ENCODE data around the gene BZW2.
"Not testable (repeated sequence)": the region's sequence is repeated elsewhere in the genome, so short reads cannot be mapped to it uniquely, and the experiment has no call there.

The BZW2 gene

GRCh38 chr7:16678645-16679566 is 32.9 kb downstream of the BZW2 start:
- not testable (repeated sequence) for H3K36me3 ChIP-seq (ENCODE audit: control insufficient read depth, insufficient read depth, low read length); H3K4ac ChIP-seq (ENCODE audit: low read depth, low read length); H4K5ac ChIP-seq (ENCODE audit: low read length); H2BK15ac ChIP-seq (replicated peaks; ENCODE audit: low read depth); H3K9ac ChIP-seq (ENCODE audit: low read length); H3K23ac ChIP-seq (ENCODE audit: low read length); H2BK5ac ChIP-seq (ENCODE audit: low read length); H3K79me1 ChIP-seq (ENCODE audit: low read length); H3K79me2 ChIP-seq (ENCODE audit: control insufficient read depth, insufficient read depth, low read length); H3K18ac ChIP-seq (ENCODE audit: low read length); H3K4me2 ChIP-seq (ENCODE audit: low read length); H4K8ac ChIP-seq (ENCODE audit: low read depth, low read length); H3K27ac ChIP-seq (ENCODE audit: low read depth, low read length); H3K27me3 ChIP-seq (ENCODE audit: insufficient read depth, low read length, poor library complexity); H3K4me1 ChIP-seq (ENCODE audit: control insufficient read depth, low read depth, low read length); H3K56ac ChIP-seq (ENCODE audit: low read length); H3K4me3 ChIP-seq (ENCODE audit: low read length); H2AK5ac ChIP-seq (ENCODE audit: low read length); H2BK120ac ChIP-seq (ENCODE audit: low read depth, low read length)
- DNase-seq: peak; percentile 38
- WGBS (ENCODE audit: extremely low coverage, insufficient coverage, low lambda C conversion rate): no CpG with 5 or more reads among the region's 14 CpGs

GRCh38 chr7:16684935-16685334 is 39.0 kb downstream of the BZW2 start:
- Histone ChIP-seq H3K79me1 (ENCODE audit: low read length) (no peaks in the 10 kb centered on the region), H3K18ac (ENCODE audit: low read length) (no peak overlapping the region), H3K4me3 (ENCODE audit: low read length) (no peak overlapping the region), H2BK120ac (ENCODE audit: low read depth, low read length) (no peak overlapping the region), H3K27me3 (ENCODE audit: insufficient read depth, low read length, poor library complexity) (no peaks in the 10 kb centered on the region), H2BK5ac (ENCODE audit: low read length) (no peak overlapping the region), H3K4me2 (ENCODE audit: low read length) (no peak overlapping the region), H3K56ac (ENCODE audit: low read length) (no peak overlapping the region), H4K5ac (ENCODE audit: low read length) (no peak overlapping the region), H3K27ac (ENCODE audit: low read depth, low read length) (no peak overlapping the region), H3K23ac (ENCODE audit: low read length) (no peak overlapping the region), H3K4me1 (ENCODE audit: control insufficient read depth, low read depth, low read length) (no peaks in the 10 kb centered on the region), H3K9ac (ENCODE audit: low read length) (no peak overlapping the region), H4K8ac (ENCODE audit: low read depth, low read length) (no peak overlapping the region), H3K4ac (ENCODE audit: low read depth, low read length) (no peak overlapping the region), H3K79me2 (ENCODE audit: control insufficient read depth, insufficient read depth, low read length) (no peaks in the 10 kb centered on the region), H2BK15ac (replicated peaks; ENCODE audit: low read depth) (no peak overlapping the region), H2AK5ac (ENCODE audit: low read length) (no peak overlapping the region), H3K36me3 (ENCODE audit: control insufficient read depth, insufficient read depth, low read length) (no peaks in the 10 kb centered on the region)
- WGBS (ENCODE audit: extremely low coverage, insufficient coverage, low lambda C conversion rate): no CpG with 5 or more reads among the region's 2 CpGs
- DNase-seq: no peak

GRCh38 chr7:16685535-16685934 is 39.6 kb downstream of the BZW2 start:
- no peaks in the 10 kb centered on the region for H3K27me3 ChIP-seq (ENCODE audit: insufficient read depth, low read length, poor library complexity)
- H4K8ac ChIP-seq (ENCODE audit: low read depth, low read length): no peak overlapping the region
- H2BK120ac ChIP-seq (ENCODE audit: low read depth, low read length): no peak overlapping the region
- no peaks in the 10 kb centered on the region for H3K79me2 ChIP-seq (ENCODE audit: control insufficient read depth, insufficient read depth, low read length)
- H3K9ac ChIP-seq (ENCODE audit: low read length): no peak overlapping the region
- H4K5ac ChIP-seq (ENCODE audit: low read length): no peak overlapping the region
- no peak overlapping the region for H2AK5ac ChIP-seq (ENCODE audit: low read length)
- no peak overlapping the region for H3K18ac ChIP-seq (ENCODE audit: low read length)
- no peaks in the 10 kb centered on the region for H3K79me1 ChIP-seq (ENCODE audit: low read length)
- no peak overlapping the region for H3K56ac ChIP-seq (ENCODE audit: low read length)
- H2BK15ac ChIP-seq (replicated peaks; ENCODE audit: low read depth): no peak overlapping the region
- H3K4me3 ChIP-seq (ENCODE audit: low read length): no peak overlapping the region
- H3K36me3 ChIP-seq (ENCODE audit: control insufficient read depth, insufficient read depth, low read length): no peaks in the 10 kb centered on the region
- H3K27ac ChIP-seq (ENCODE audit: low read depth, low read length): no peak overlapping the region
- H3K23ac ChIP-seq (ENCODE audit: low read length): no peak overlapping the region
- no peak overlapping the region for H2BK5ac ChIP-seq (ENCODE audit: low read length)
- no peak overlapping the region for H3K4me2 ChIP-seq (ENCODE audit: low read length)
- DNase-seq: no peak
- H3K4me1 ChIP-seq (ENCODE audit: control insufficient read depth, low read depth, low read length): no peaks in the 10 kb centered on the region
- no CpG with 5 or more reads among the region's 2 CpGs for WGBS (ENCODE audit: extremely low coverage, insufficient coverage, low lambda C conversion rate)
- no peak overlapping the region for H3K4ac ChIP-seq (ENCODE audit: low read depth, low read length)

- no peak overlapping the region for H3K23ac ChIP-seq (ENCODE audit: low read length)
- H3K4me1 ChIP-seq (ENCODE audit: control insufficient read depth, low read depth, low read length): no peaks in the 10 kb centered on the region
- DNase-seq: peak; percentile 35
Observed at GRCh38 chr7:16688249-16688648, 42.3 kb downstream of the BZW2 start.

GRCh38 chr7:16691241-16691640 is 45.3 kb downstream of the BZW2 start:
- Histone ChIP-seq H3K4ac (ENCODE audit: low read depth, low read length) (no peak overlapping the region), H3K27ac (ENCODE audit: low read depth, low read length) (no peak overlapping the region), H3K36me3 (ENCODE audit: control insufficient read depth, insufficient read depth, low read length) (no peaks in the 10 kb centered on the region), H3K4me1 (ENCODE audit: control insufficient read depth, low read depth, low read length) (no peaks in the 10 kb centered on the region), H3K18ac (ENCODE audit: low read length) (no peak overlapping the region), H2AK5ac (ENCODE audit: low read length) (no peak overlapping the region), H3K4me3 (ENCODE audit: low read length) (no peak overlapping the region), H2BK120ac (ENCODE audit: low read depth, low read length) (no peak overlapping the region), H3K23ac (ENCODE audit: low read length) (no peak overlapping the region), H3K9ac (ENCODE audit: low read length) (no peak overlapping the region), H3K79me1 (ENCODE audit: low read length) (no peaks in the 10 kb centered on the region), H3K79me2 (ENCODE audit: control insufficient read depth, insufficient read depth, low read length) (no peaks in the 10 kb centered on the region), H3K56ac (ENCODE audit: low read length) (no peak overlapping the region), H2BK15ac (replicated peaks; ENCODE audit: low read depth) (no peak overlapping the region), H3K27me3 (ENCODE audit: insufficient read depth, low read length, poor library complexity) (no peaks in the 10 kb centered on the region), H3K4me2 (ENCODE audit: low read length) (no peak overlapping the region), H2BK5ac (ENCODE audit: low read length) (no peak overlapping the region), H4K5ac (ENCODE audit: low read length) (no peak overlapping the region), H4K8ac (ENCODE audit: low read depth, low read length) (no peak overlapping the region)
- DNase-seq: no peak
- no CpG with 5 or more reads among the region's 4 CpGs for WGBS (ENCODE audit: extremely low coverage, insufficient coverage, low lambda C conversion rate)

More at GRCh38 chr7:16688249-16688648, 42.3 kb downstream of the BZW2 start:
- Histone ChIP-seq H3K4ac (ENCODE audit: low read depth, low read length) (no peak overlapping the region), H2BK5ac (ENCODE audit: low read length) (no peak overlapping the region), H3K27me3 (ENCODE audit: insufficient read depth, low read length, poor library complexity) (no peaks in the 10 kb centered on the region), H2BK15ac (replicated peaks; ENCODE audit: low read depth) (no peak overlapping the region), H3K27ac (ENCODE audit: low read depth, low read length) (no peak overlapping the region), H3K56ac (ENCODE audit: low read length) (no peak overlapping the region), H3K79me2 (ENCODE audit: control insufficient read depth, insufficient read depth, low read length) (no peaks in the 10 kb centered on the region), H3K4me3 (ENCODE audit: low read length) (no peak overlapping the region), H2BK120ac (ENCODE audit: low read depth, low read length) (no peak overlapping the region), H3K36me3 (ENCODE audit: control insufficient read depth, insufficient read depth, low read length) (no peaks in the 10 kb centered on the region), H4K5ac (ENCODE audit: low read length) (no peak overlapping the region), H4K8ac (ENCODE audit: low read depth, low read length) (no peak overlapping the region), H3K4me2 (ENCODE audit: low read length) (no peak overlapping the region), H2AK5ac (ENCODE audit: low read length) (no peak overlapping the region), H3K18ac (ENCODE audit: low read length) (no peak overlapping the region), H3K9ac (ENCODE audit: low read length) (no peak overlapping the region), H3K79me1 (ENCODE audit: low read length) (no peaks in the 10 kb centered on the region)
- WGBS (ENCODE audit: extremely low coverage, insufficient coverage, low lambda C conversion rate): no CpG with 5 or more reads among the region's 2 CpGs
